Activated CD4-positive, alpha-beta T cell treated with anti-CD3 and anti-CD28 coated beads for 1 hour (primary cell): ENCODE results near the gene GTSE1.

Experiments
- DNase-seq: peaks from one replicate; pipeline ENCODE4 v3.0.0-alpha.2; 2020

The GTSE1 gene

DNA sequence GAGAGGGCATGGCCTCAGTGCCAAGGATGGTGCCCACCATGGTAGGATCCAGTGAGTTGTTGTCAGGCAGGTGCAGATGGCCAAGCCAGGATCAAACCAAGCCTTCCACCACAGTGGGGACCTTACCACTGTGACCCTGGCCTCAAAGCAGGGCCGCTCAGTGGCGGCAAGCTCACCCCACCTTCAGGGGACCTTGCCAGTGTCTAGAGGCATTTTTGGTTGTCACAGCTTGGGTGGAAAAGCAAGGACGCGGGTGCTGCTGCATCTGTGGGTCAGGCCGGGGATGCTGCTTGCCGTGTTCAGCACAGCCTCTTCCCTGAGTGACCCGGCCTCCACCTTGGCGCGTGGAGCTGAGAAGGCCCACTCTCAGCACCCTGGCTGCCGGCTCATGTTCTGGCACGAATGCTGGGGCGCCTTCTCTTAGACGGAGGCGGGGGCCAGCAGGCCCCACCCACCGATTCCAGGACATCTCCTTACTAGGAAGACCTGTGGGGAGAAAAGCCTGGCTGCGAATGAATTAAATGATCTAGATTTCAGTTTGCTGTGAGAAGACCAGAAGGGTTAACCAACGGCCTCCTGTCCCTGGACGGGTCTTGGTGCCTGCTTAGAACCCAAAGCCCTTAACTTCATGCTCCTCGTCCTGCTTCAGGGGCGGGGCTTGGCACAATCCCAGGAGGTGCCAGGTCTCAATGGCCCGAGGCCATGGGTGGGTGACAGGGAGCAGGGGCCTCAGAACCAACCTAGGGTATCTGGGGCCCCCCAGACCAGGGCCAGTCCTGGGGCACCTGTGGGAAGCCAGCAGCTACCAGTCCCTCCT is 57.7 kb downstream of the GTSE1 start:
- no peak for DNase-seq

DNA sequence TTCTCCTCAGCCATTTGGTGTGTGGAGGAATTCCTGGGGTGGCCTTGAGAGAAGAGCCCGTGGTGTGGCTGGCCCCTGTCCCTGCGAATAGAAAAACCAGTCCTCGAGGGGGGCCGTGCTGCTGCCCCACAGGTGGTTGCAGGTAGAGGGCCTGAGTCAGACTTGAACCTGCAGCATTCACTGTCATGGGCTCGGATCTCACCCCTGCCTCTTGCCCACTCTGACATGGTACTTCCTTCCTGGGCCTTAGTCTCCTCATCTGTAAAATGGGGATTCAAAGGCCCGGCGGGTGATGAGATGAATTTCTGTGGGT is 58.3 kb downstream of the GTSE1 start:
- no peak for DNase-seq

DNA sequence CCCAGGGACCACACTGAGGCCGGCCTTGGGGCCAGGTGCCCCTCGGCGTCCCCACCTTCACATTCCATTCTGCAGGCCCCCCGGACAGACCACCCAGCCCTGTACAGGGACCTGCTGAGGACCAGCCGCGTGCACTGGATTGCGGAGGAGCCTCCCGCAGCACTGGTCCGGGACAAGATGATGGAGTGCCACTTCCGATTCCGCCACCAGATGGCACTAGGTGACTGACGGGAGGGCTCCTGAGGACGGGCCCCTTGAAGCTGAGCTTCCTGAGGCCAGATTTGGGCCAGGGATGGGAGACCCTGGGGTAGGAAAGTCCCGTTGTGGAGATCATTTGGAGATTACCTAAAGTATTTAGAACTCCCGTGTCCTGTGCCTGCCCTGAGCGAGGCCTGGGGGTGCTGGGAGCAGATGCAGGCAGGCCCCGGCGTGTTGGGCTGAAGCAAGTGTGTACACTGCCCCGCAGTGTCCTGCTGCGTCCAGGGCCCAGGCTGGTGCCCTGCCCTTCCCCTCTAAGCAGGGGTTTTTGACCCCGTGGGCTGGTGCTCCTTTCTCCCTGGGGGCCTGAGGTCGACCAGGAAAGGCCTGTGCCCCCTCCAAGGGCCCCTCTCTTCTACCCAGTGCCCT is 58.8 kb downstream of the GTSE1 start:
- DNase-seq = peak; percentile 36

DNA sequence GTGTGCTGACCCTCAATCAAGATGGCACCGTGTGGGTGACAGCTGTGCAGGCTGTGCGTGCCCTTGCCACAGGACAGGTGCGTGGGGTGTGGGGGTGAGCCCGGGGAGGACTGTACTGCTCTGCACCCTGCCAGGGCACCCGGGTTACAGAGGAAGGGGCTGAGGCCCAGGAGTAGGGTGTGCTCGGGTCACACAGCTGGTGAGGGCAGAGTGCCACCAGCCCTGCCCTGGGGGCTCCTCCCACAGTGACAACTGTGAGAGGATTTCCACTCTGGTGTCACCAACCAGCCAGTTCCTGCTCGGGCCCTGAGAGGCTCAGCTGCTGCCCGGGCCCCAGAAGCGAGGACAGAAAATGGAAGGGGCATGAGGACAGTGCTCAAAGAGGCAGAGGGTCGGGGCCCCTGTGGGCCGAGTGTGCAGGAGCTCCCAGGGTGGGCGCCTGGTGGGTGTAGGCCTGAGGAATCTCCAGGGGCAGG is 59.4 kb downstream of the GTSE1 start:
- DNase-seq = no peak

DNA sequence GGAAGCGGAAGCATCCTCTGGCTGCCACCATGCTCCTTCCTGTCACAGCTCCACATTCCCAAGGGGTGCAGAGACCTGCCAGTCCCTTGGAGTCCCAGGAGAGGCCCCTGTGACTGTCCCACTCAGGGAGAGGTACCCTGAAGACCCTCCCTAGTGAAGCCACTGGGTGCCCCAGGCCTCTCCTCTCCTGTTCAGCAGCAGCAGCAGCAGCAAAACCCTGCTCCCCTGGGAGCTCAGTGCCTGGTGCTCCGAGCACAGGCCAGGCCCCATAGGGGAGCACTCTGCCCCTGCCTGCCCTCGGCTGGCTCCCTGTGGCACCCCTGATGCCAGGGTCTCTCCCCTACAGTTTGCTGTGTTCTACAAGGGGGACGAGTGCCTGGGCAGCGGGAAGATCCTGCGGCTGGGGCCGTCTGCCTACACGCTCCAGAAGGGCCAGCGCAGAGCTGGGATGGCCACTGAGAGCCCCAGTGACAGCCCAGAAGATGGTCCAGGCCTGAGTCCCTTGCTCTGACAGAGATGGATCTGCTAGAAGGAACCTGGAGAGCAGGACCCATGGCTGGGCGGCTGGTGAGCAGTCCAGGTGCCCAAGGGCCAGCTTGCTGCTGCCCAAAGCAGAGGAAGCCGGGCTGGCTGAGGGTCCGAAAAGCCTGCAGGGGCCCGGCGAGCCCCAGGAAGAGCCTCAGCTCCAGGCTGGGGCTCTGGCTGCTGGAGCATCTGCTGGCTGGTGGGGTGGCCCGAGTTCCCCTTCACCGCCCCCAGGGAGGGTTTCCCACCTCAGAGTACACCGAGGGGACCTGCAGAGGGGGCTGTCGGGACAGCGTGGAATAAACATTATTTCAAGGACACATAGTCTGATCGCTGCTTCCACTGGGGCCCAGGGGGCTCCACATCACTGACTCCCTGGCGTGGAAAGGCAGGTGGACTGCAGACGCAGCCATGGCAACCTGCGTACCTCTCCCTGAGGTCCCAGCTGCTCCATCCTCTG is 60.1 kb downstream of the GTSE1 start:
- DNase-seq = no peak

DNA sequence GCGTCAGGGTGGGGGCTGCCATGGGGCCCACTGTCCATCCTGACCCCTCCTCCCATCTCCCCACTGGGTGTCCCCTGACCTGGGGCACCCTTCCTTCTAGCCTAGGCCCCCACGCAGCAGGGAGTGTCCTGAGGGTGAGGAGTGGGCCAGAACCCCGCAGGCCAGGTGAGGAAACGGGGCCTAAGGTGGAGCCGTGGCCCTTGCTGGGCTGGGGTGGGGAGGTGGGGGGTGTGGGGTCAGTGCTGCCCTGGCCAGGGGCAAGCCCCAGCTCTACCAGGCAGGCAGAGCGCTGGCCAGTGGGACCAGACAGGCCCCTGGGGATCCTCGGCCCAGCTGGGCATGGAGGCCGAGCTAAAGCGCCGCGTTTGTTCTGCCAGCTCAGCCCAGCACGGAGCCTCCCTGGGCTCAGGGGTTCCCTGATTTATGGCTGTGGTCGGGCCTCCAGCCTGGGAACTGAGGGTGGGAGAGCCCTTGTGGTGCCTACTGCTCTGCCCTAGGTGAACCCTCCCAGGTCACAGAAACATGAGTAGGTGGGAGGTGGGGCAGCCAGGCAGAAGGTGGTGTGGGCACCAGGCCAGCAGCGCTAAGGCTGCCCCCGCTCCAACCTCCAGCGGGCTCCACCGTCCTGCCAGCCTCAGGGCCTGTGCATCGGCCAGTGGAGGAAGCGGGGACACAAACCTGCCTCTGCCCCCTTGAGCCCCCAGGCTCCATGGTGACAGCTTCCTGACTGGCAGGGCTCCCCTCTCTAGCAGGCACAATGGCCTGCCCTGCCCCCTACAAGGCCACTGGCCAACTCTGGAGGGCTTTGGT is 61.2 kb downstream of the GTSE1 start:
- no peak for DNase-seq

DNA sequence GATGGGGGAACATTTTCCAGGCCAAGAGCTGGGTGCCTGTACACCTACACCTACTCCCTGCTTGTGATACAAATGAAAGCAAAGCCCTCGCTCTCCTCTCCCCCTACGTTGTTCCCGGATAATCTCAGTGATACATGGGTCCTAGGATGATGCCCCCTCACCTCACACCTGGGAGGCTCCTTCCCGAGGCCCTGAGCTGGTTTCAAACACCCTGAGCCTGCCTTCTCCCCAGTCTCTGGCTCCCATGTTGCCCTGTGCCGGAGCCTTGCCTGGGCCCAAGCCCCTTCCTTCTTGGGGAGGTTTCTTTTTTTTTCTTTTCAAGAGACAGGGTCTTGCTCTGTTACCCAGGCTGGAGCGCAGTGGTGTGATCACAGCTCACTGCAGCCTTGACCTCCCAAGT is 62.1 kb downstream of the GTSE1 start:
- DNase-seq = no peak

DNA sequence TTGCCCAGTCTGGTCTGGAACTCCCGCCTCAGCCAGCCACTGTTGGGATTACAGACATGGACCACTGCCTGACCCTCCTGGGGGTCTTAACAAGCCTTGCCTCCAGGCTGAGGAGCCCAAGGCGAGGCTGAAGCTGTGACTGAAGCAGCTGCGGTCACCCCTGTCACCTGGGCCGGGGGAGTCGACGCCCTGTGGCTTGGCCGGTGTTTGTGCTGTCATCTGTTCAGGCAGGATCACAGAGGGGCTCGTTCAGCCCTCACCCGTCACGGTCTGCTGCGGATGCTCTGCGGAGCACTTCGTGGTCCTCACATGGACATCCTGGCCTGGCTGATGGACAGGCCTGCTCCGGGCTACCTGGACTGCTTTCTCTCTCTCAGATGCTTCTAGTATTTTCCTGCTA is 62.7 kb downstream of the GTSE1 start:
- no peak for DNase-seq

DNA sequence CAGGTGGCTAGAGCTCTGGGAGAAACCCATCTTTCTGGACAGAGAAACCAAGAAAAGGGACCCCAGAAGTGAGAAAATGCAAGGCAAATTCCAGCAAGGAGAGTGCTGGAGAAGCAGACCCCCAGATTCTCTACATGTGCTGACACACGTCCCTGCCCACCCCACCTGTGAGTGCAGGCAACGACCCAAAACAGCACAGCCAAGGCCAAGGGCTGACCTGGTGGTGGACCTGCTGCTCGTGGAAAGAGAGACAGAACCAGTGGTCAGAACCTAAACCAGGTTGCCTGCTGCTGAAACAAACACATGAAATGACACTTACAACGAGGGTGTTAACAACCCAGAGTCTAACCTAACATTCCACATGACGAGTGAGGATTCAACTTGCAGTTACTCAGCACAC is 63.4 kb downstream of the GTSE1 start:
- no peak for DNase-seq

DNA sequence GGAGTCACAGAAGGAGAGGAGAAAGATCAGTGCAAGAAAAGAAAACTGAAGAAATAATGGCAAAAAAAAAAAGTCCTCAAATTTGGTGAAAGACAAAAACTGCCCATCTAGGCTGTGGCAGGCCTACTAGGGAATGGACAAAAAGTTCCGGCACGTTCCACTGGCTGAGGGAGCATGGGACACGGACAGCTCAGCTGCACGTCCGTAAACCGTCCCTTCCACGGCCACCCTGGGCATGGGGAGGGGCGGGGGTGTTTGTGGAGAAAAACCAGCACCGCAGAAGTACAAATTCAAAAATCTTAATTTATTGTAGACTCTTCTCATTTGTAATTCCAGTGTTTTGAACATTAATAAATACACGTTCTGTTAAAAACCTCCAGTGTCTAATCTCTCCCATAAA is 64.2 kb downstream of the GTSE1 start:
- DNase-seq = no peak

DNA sequence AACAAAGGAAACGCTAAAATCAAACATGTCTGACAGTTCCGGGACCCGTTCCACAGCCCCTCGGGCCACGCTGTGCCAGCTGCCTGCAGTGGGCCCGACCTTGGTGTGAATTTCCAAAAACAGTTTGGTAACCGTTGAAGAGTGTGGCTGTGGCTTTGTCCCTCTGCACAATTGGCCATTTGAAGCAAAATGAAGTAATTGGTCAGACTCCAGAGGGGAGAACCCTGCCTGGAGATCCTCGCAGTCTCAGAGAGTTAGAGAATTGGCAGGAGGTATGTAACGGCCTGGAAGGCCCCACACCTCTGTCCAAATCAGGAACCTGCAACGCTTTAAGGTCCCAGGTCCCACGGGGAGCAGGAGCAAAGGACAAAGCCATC is 65.1 kb downstream of the GTSE1 start:
- no peak for DNase-seq

DNA sequence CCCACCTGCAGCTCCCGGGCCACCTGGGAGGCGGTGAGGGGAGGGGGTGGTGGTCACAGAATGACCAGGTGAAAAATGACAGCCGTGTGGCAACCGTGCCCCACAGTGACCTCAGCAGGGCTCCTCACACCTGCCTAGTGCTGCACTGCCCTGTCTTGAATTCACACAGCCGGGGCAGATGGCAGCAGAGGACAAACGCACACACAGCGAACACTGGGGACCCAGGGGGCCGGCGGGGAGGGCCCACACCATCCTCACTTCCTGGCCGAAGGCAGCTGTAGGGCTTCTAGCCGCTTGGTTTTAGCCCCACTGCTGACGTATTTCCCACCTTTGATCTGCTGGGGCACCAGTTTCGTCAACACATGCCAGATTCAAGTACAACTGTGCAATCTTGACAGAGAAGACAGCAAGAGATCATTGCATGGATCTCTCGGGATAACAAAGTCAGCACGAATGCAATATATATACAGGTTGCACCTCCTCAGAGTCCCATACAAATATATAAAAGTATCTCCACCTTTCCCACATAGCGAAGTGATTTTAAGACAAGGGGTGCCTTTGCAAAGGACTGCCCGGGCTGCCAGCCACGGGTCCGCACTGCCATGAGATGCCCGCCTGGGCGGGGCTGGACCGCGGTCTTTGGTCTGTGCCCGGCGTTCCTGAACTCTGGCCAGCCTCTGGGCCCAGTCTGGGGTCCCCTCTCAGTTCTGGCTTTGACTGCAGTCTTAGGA is 65.7 kb downstream of the GTSE1 start:
- DNase-seq = no peak

DNA sequence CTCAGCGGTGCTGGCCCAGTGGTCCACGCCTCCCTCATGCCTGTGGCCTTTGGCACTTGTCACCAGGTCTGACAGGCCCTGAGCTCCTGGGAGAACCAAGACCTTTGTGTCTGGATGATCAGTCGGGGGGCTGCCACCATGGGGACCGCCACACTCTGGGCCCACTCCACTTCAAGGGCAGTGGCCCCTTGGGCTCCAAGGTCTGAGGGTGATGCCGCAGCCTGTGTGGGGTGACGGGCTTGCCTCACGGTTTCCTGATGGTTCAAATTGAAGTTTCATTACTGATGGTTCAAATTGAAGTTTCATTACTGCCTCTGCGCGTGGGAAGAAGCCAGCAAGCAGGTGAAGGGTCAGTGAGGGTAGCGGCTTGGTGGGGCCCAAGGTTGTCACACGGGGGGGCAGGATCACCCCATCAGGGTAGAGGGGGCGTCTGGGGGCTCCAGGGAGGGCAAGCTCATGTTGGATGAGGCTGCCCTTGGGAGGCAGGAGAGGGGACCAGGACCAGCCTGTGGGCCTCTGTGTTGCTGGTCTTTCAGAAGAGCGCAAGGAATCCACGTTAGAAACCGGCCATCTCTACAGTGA is 66.4 kb downstream of the GTSE1 start:
- DNase-seq = no peak

DNA sequence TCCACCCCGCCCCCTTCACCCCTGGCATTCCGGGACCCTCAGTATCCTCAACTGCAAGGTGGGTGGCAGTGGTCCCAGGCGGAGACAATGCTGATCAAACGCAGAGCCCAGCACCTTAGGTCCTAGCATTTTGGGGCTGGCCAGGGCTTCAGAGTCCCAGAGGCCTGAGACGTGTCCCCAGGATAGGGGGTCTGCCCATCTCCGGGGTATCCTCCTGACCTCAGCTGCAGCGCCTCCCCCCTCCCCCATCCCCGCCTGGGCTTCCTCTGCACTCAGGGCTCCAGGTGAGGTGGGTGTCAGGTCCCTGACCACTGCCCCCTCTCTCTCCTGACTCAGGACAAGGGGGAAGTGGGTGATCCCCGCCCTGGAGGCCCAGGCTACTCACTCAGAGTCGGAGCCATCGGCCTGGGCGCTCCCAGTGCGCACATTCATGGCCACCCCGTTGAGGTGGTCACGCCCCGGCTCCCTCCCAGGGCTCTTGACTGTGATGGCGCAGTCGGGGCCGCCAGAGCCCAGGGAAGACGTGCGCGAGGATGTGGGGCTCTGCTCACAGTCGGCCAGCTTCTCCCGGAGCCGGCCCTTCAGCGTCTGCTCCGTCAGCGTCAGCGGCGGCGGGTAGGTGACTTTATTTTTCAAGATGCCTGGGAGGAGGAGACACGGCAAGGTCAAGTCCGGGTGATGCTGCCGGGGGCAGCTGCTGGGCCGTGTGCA is 67.1 kb downstream of the GTSE1 start:
- DNase-seq = no peak

DNA sequence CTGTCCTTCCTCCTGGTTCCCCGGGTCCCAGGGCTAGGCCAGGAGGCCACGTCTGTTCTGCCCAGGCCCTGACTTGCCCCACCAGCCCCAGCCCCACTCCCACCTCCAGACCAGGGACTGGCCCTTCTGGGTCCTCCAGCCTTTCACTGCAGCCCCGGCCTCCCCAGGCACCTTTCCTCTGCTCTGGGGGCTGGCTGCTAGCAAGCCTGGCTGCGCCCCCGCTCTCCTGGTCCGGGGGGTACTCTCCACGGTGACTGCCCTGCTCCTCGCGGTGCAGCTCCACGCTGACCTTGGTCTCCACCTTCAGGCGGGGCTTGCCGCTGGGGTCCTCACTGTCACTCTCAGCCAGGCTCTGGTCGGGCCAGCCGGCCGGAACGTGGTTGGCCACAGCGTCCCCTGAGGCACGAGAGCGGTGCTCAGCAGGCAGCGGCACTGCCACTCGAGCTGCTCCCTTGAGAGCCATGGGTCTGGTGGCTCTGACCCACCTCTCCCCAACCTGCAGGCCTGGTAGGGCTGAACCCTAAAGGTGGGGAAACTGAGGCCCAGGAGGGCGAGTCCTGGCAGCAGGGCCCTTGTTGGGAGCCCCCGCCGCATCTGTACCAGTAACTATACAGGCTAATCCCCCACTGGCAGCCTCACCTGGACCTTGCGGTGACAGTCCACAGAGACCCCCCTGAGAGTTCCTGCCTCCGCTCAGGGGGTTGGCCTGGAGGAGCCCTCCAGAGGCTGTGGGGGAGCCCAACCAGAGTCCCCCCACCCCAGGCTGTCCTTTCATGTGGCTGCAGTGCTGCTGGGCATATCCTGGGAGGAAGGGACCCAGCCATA is 67.9 kb downstream of the GTSE1 start:
- DNase-seq = no peak

DNA sequence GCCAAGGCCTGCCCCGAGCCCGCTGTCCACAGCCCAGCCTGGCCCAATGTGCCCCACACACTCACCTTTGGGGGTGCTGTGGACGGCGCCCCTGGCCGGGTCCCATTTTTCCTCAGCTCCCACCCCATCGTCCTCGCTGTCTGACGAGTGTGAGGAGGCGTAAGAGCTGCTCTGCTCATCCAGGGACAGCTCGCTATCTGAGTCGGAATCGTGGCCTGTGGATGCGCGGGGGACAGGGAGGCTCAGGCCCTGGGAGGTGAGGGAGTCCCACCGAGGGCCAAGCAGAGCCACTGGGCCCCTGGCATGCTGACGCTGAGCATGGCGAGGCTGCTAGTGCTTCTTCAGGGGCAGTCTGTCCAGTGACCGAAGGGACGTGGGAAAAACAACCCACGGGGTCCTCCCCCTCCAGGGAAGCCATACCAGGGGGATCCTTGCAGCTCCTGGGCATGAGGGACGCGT is 68.5 kb downstream of the GTSE1 start:
- no peak for DNase-seq

DNA sequence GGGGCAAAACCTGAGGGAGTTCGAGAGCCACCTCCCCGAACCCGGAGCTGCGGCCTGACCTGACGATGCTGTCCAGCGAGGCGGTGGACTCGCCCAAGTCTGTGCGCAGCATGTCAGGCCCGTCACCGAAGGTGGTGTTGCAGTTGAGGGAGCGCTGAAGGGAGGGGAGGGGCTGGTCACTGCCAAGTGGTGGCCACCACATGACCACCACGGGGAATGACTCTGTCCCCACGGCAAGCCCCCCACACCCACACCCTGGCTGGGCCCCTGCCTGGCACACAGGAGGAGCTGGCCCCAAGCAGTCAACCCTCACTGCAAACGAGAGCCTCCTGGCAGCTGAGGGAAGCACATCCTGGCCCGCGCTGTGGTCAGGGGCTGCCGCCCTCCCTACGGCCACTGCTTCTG is 69.7 kb downstream of the GTSE1 start:
- DNase-seq = no peak

DNA sequence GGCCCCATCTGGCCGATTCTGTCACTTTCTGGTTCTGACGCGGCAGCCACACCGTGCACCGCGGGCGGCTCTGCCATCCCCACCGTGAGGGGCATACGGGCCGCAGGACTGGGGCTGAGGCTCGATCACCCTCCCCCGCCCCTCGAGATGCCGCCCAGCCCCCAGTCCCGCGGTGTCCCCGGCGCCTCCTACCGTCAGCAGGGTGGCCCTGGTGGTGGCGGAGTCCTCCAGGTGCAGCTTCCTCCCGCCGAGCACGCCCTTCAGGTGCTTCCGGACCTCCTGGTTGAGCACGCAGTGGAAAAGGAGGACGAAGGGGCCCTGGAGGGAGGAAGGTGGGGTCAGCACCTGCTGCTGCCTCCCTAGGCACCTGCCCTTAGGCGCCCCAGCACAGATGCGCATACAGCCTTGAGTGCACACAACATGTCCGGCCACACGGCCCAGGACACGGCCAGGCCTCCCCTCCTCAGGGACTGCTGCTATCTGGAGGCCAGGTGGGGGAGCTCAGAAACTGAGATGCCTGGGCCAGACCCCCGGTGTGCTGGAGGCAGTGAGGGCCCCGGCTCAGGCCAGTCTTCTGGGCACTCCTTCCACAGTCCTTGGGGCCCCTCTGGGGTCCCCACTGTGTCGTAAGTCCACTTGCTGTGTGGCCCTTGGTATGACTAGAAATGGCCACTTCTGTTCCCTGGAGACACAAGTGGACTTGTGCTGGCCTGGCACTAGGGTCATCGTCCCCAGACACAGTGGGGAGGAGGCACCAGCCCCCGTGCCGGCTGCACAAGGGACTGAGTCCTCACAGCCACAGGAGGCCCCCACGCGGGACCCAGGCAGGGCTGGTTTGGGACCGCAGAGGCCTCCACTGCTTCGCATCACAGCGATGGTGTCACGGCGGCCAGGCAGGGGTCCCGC is 70.4 kb downstream of the GTSE1 start:
- no peak for DNase-seq

DNA sequence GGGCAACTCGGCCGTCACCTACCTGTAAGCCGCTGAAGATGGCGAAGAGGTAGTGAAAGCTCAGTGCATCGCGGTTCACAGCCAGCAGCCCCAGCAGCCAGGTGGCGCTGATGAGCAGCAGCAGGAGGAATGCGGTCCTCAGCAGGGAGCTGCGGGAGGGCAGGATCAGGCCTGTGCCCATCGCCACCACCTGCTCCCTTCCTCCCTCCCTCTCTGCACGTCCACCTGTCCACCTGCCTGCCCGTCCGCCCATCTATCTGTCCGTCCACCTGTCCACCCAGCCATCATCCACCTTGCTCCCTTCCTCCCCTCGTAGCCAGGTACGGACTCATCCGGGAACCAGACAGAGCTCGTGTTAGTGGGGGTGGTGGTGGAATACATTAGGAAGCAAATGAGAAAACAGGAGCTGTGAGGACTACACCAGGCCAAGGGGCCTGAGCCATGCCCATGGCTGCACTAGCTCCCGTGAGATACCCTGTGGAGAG is 71.1 kb downstream of the GTSE1 start:
- peak; percentile 48 for DNase-seq
